Heart left ventricle (tissue), 13 donors: ENCODE data around the gene MEN1.
A peak's percentile ranks its signal among the peaks of the same experiment; 100 is the strongest.

Source experiments
- POLR2A ChIP-seq, 2 donors: fragments of 450-650 bp; IDR thresholded peaks; one replicate each; pipeline ENCODE4 v1.6.1; 2017; ENCODE audit warnings: antibody characterized with exemption in 2 of 2, mild to moderate bottlenecking in 2 of 2, moderate library complexity in 2 of 2
- TF ChIP-seq, protein P1 (sequence below), 12 donors: fragments of 200-600 bp; sonication (generic) in 4 of 12; IDR thresholded peaks; one replicate each; pipeline versions ENCODE4 v1.5.0 to v1.8.0; 2018 to 2022; ENCODE audit warnings: antibody characterized with exemption in 12 of 12, mild to moderate bottlenecking in 5 of 12
- donor health status: ischemic (EF 13 %, LVEDD 7.1; RV severe dilation, severe dysfunction).
- donor health status: DM: no; HTN: yes; CAD: no.
- donor health status: DM: no; HTN: no; CAD: no.
- donor health status: ischemic (EF 25% LVEDD 6.9; RV normal size, moderate dysfunction).
- donor health status: ischemic (EF 25% LVEDD 5.7; RV mildly dilated, moderate dysfunction).
- donor health status: ischemic (EF 35%, LVEDD 5.7; RV mildly dilated, moderate dysfunction).
- donor health status: nonischemic (EF 11% LVEDD 7.7; RV severe dilation, severe dysfunction).
- donor health status: DM: yes; HTN: yes; CAD: no.
- donor health status: PGD.
- donor health status: ischemic (EF 29% LVEDD 5.4; RV normal size, mild dysfunction).
- donor health status: nonischemic (EF 23%, LVEDD 6.1; RV moderate dilation, normal function).

DNA sequence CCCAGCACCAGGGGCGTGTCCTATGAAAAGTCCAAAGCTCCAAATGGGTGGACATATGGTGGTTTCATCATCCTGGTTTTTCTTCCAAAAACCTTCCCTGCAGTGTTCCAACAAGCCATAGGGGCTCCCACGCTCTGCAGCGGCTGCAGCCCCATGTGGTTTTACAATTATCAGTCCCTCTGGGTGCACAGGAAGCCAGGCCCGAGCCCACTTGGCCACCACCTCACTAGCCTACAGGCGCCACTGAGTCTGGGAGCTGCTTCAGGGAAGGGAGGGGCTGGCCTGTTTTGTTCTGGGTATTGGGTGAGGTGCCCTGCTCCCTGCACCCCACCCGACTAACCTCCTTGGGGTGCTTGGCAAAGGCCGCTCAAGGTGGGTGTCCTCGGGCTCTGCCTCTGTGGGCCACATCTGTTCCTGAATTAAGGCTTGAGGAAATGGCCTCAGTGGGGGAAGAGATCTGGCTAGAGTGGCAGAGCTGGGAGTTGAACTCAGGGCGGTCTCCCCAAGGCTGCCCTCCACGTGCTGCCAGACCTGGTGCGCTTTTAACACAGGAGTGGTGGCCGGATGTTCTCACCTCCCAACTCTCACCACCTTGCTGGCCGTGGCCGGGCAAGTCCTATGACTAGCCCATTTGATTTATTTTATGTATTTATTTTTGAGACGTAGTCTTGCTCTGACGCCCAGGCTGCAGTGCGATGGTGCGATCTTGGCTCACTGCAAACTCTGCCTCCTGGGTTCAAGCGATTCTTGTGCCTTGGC, 39.4 kb upstream of the MEN1 start:
- TF ChIP-seq, protein P1, sequence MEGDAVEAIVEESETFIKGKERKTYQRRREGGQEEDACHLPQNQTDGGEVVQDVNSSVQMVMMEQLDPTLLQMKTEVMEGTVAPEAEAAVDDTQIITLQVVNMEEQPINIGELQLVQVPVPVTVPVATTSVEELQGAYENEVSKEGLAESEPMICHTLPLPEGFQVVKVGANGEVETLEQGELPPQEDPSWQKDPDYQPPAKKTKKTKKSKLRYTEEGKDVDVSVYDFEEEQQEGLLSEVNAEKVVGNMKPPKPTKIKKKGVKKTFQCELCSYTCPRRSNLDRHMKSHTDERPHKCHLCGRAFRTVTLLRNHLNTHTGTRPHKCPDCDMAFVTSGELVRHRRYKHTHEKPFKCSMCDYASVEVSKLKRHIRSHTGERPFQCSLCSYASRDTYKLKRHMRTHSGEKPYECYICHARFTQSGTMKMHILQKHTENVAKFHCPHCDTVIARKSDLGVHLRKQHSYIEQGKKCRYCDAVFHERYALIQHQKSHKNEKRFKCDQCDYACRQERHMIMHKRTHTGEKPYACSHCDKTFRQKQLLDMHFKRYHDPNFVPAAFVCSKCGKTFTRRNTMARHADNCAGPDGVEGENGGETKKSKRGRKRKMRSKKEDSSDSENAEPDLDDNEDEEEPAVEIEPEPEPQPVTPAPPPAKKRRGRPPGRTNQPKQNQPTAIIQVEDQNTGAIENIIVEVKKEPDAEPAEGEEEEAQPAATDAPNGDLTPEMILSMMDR (IDR thresholded peaks at IDR 0.05), result peak in 10 of 12 donors; percentile 15 to 46 (median 22)
- no peak for TF ChIP-seq POLR2A (IDR thresholded peaks at IDR 0.05)
